HG02938 (cell line): Measurements from ENCODE around the gene LCA5.
"Not testable (repeated sequence)": the region's sequence is repeated elsewhere in the genome, so short reads cannot be mapped to it uniquely, and the experiment has no call there.

Source experiments
- ATAC-seq: cut with Tn5 transposase; IDR thresholded peaks from one replicate; pipeline ENCODE4 v1.9.1; 2021; ENCODE audit warnings: mild to moderate bottlenecking, moderate library complexity; ENCODE audit not compliant: unreplicated experiment

Gene LCA5

GRCh38 chr6:79538106-79538971 is 1.1 kb upstream of the LCA5 start:
- no peak for ATAC-seq

GRCh38 chr6:79536585-79536953 is 661 bp downstream of the LCA5 start:
- ATAC-seq = no peak

- ATAC-seq = not testable (repeated sequence)
Measured at GRCh38 chr6:79529567-79529966, 7.7 kb downstream of the LCA5 start.

- ATAC-seq = no peak
Measured at GRCh38 chr6:79526897-79527296, 10.3 kb downstream of the LCA5 start.

GRCh38 chr6:79525272-79526100 is 11.7 kb downstream of the LCA5 start:
- no peak for ATAC-seq

- ATAC-seq = no peak
Measured at GRCh38 chr6:79524065-79524464, 13.2 kb downstream of the LCA5 start.

- no peak for ATAC-seq
Measured at GRCh38 chr6:79522609-79523008, 14.6 kb downstream of the LCA5 start.

- ATAC-seq = no peak
Measured at GRCh38 chr6:79520534-79520933, 16.7 kb downstream of the LCA5 start.

GRCh38 chr6:79518842-79519241 is 18.4 kb downstream of the LCA5 start:
- no peak for ATAC-seq

GRCh38 chr6:79515436-79515835 is 21.8 kb downstream of the LCA5 start:
- ATAC-seq = no peak

- no peak for ATAC-seq
Measured at GRCh38 chr6:79513111-79513510, 24.1 kb downstream of the LCA5 start.

GRCh38 chr6:79512014-79512413 is 25.2 kb downstream of the LCA5 start:
- no peak for ATAC-seq

GRCh38 chr6:79510707-79511106 is 26.5 kb downstream of the LCA5 start:
- no peak for ATAC-seq

GRCh38 chr6:79506251-79506650 is 31.0 kb downstream of the LCA5 start:
- no peak for ATAC-seq

- ATAC-seq = no peak
Measured at GRCh38 chr6:79504372-79504771, 32.9 kb downstream of the LCA5 start.

GRCh38 chr6:79498842-79499241 is 38.4 kb downstream of the LCA5 start:
- no peak for ATAC-seq

- ATAC-seq = no peak
Measured at GRCh38 chr6:79495246-79495645, 42.0 kb downstream of the LCA5 start.

GRCh38 chr6:79494841-79495240 is 42.4 kb downstream of the LCA5 start:
- ATAC-seq = no peak

GRCh38 chr6:79470728-79471127 is 66.5 kb downstream of the LCA5 start:
- no peak for ATAC-seq

- ATAC-seq = no peak
Measured at GRCh38 chr6:79469376-79470246, 67.6 kb downstream of the LCA5 start.

- ATAC-seq = no peak
Measured at GRCh38 chr6:79468587-79468986, 68.6 kb downstream of the LCA5 start.
